ENCODE measurements around the gene AQP12B.

DNA sequence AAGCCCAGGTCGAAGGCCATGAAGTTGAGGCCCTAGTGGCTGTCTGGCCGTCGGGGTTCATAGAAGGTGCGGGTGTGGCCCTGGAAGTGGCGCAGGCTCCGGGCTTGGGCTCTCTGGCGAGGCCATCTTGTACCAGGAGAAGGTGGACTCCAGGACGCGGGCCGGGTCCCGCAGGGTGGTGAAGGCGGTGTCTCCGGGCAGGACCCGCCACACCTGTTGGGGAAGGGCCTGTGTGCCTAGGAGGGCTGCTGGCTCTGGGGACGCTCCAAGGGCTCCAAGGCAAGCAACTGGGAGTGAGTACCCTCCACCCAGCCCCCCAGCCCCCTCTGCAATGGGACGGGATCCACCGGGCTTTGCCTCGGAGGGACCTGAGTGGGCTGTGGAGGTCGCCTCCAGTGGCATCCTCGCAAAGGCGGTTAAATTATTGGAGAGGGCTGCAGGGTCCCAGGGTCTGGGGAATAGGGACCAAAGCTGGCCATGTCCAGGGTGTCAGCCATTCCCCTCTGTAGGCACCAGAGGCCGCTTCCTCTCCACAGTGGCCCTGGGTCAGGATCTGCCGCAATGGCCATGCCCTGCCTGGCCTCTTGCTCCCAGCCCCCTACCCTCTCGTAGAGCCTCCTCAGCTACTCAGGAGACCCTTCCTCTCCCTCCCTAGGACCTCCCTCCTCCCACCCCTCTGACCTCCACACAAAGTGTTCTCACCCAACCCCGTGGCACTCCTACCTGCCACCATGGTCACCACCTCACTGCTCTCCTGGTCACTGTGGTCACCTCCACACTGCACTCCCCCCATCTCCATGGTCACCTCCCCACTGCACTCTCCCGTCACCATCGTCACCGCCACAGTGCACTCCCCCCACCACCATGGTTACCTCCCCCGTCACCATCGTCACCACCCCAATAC lies 19.3 kb upstream of the AQP12B start:
- TF ChIP-seq POLR2A (IDR thresholded peaks at IDR 0.05; ENCODE audit: low read depth, low read length) (no peak), POLR2AphosphoS5 (IDR thresholded peaks at IDR 0.05; ENCODE audit: low read depth, low read length) (no peak)
